Forelimb muscle (tissue), 1 donor: ENCODE results near the gene SEC24B. TPM values are rescaled to one million over a fixed set of nuclear protein-coding genes. Genes with fewer than 3 reads are reported as not detected.
"Not testable (repeated sequence)": the region's sequence is repeated elsewhere in the genome, so short reads cannot be mapped to it uniquely, and the experiment has no call there.

ENCODE experiments used
- DNase-seq: peaks from one replicate; pipeline ENCODE4 v3.0.0-alpha.2; 2013; ENCODE audit warnings: low read depth
- polyA plus RNA-seq: library from polyadenylated mRNA; unstranded; fragments of 120-200 nt; gene quantifications from one replicate; pipeline ENCODE4 v1.2.1, GENCODE V29; 2013; ENCODE audit not compliant: insufficient read length

Gene SEC24B
- polyA plus RNA-seq, 1 donor = 27.0 TPM

GRCh38 chr4:109432696-109433095, 919 bp upstream of the SEC24B start:
- DNase-seq = no peak

GRCh38 chr4:109434007-109434971, 674 bp downstream of the SEC24B start:
- DNase-seq = no peak

- no peak for DNase-seq
Measured at GRCh38 chr4:109435635-109436034, 2.0 kb downstream of the SEC24B start.

- DNase-seq = no peak
Measured at GRCh38 chr4:109436504-109436903, 2.9 kb downstream of the SEC24B start.

- DNase-seq = no peak
Measured at GRCh38 chr4:109440948-109441347, 7.3 kb downstream of the SEC24B start.

GRCh38 chr4:109441862-109442458, 8.3 kb downstream of the SEC24B start:
- no peak for DNase-seq

GRCh38 chr4:109444182-109444844, 10.7 kb downstream of the SEC24B start:
- no peak for DNase-seq

GRCh38 chr4:109447278-109447677, 13.7 kb downstream of the SEC24B start:
- DNase-seq = no peak

GRCh38 chr4:109451544-109452273, 18.1 kb downstream of the SEC24B start:
- DNase-seq = no peak

GRCh38 chr4:109453110-109453509, 19.5 kb downstream of the SEC24B start:
- DNase-seq = not testable (repeated sequence)

GRCh38 chr4:109462297-109462696, 28.7 kb downstream of the SEC24B start:
- no peak for DNase-seq

GRCh38 chr4:109462802-109463201, 29.2 kb downstream of the SEC24B start:
- no peak for DNase-seq

GRCh38 chr4:109465069-109465468, 31.5 kb downstream of the SEC24B start:
- no peak for DNase-seq

- no peak for DNase-seq
Measured at GRCh38 chr4:109469915-109470314, 36.3 kb downstream of the SEC24B start.

- DNase-seq = no peak
Measured at GRCh38 chr4:109472343-109472761, 38.7 kb downstream of the SEC24B start.

- DNase-seq = no peak
Measured at GRCh38 chr4:109473824-109474223, 40.2 kb downstream of the SEC24B start.

GRCh38 chr4:109486007-109486406, 52.4 kb downstream of the SEC24B start:
- no peak for DNase-seq

- no peak for DNase-seq
Measured at GRCh38 chr4:109494563-109494962, 60.9 kb downstream of the SEC24B start.

GRCh38 chr4:109495514-109495913, 61.9 kb downstream of the SEC24B start:
- DNase-seq = no peak

- DNase-seq = no peak
Measured at GRCh38 chr4:109496875-109497274, 63.3 kb downstream of the SEC24B start.

- DNase-seq = no peak
Measured at GRCh38 chr4:109497511-109497910, 63.9 kb downstream of the SEC24B start.

- no peak for DNase-seq
Measured at GRCh38 chr4:109499513-109499912, 65.9 kb downstream of the SEC24B start.
